Thyroid gland (tissue), 4 donors: Measurements from ENCODE around the gene POGZ.

Experiments used
- CTCF ChIP-seq, 6 experiments: fragments of 200-600 bp in 3 of 6; fragments of 450-650 bp in 3 of 6; sonication (generic) in 3 of 6; IDR thresholded peaks; one replicate each; pipeline ENCODE4 v1.5.1; 2016 to 2019; ENCODE audit warnings: antibody characterized with exemption in 6 of 6, mild to moderate bottlenecking in 2 of 6, inconsistent platforms in 1 of 6, moderate library complexity in 1 of 6
- POLR2A ChIP-seq, 2 donors: fragments of 450-650 bp; IDR thresholded peaks; one replicate each; pipeline ENCODE4 v1.6.1; 2017; ENCODE audit warnings: antibody characterized with exemption in 2 of 2, mild to moderate bottlenecking in 2 of 2, moderate library complexity in 1 of 2

GRCh38 chr1:151436985-151437384, 22.3 kb downstream of the POGZ start:
- TF ChIP-seq CTCF (IDR thresholded peaks at IDR 0.05) (no peak), POLR2A (IDR thresholded peaks at IDR 0.05) (no peak)
